Astrocyte of the spinal cord (primary cell): ENCODE results near the gene CHRNA4.

ENCODE experiments used
- DNase-seq: peaks from one replicate; pipeline ENCODE4 v3.0.0; 2011; ENCODE audit warnings: low read depth, low spot score
- H3K4me3 ChIP-seq: 2 replicates; pipeline ENCODE4 v1.5.1; 2011; ENCODE audit warnings: low read depth, mild to moderate bottlenecking, low read length, moderate library complexity
- in situ Hi-C: cut with HindIII; loops from 2 replicates; pipeline ENCODE4 v1.10.0; 2017; ENCODE audit warnings: low sequenced_read_pairs
- TF ChIP-seq, protein P1 (sequence below): IDR thresholded peaks from 2 replicates; pipeline ENCODE4 v1.5.1; 2012; ENCODE audit warnings: low read depth, mild to moderate bottlenecking, low read length, inconsistent platforms

CHRNA4 gene

GRCh38 chr20:63360850-63361518 lies at the start of gene CHRNA4:
CHRNA4 (minus strand) TSS chr20:63361349; CDS start chr20:63361165, 184 bp downstream.
- in situ Hi-C loops: no loop called here
- no peak for DNase-seq
- no peak within 1 kb of the TSS for H3K4me3 ChIP-seq

GRCh38 chr20:63409834-63410435 lies 48.8 kb upstream of the CHRNA4 start:
- H3K4me3 ChIP-seq: no peak overlapping the region
- TF ChIP-seq, protein P1, sequence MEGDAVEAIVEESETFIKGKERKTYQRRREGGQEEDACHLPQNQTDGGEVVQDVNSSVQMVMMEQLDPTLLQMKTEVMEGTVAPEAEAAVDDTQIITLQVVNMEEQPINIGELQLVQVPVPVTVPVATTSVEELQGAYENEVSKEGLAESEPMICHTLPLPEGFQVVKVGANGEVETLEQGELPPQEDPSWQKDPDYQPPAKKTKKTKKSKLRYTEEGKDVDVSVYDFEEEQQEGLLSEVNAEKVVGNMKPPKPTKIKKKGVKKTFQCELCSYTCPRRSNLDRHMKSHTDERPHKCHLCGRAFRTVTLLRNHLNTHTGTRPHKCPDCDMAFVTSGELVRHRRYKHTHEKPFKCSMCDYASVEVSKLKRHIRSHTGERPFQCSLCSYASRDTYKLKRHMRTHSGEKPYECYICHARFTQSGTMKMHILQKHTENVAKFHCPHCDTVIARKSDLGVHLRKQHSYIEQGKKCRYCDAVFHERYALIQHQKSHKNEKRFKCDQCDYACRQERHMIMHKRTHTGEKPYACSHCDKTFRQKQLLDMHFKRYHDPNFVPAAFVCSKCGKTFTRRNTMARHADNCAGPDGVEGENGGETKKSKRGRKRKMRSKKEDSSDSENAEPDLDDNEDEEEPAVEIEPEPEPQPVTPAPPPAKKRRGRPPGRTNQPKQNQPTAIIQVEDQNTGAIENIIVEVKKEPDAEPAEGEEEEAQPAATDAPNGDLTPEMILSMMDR: no peak
- no peak for DNase-seq
- in situ Hi-C loops: no loop called here

More at GRCh38 chr20:63360850-63361518, at the start of gene CHRNA4:
- TF ChIP-seq, protein P1: no peak

DNA sequence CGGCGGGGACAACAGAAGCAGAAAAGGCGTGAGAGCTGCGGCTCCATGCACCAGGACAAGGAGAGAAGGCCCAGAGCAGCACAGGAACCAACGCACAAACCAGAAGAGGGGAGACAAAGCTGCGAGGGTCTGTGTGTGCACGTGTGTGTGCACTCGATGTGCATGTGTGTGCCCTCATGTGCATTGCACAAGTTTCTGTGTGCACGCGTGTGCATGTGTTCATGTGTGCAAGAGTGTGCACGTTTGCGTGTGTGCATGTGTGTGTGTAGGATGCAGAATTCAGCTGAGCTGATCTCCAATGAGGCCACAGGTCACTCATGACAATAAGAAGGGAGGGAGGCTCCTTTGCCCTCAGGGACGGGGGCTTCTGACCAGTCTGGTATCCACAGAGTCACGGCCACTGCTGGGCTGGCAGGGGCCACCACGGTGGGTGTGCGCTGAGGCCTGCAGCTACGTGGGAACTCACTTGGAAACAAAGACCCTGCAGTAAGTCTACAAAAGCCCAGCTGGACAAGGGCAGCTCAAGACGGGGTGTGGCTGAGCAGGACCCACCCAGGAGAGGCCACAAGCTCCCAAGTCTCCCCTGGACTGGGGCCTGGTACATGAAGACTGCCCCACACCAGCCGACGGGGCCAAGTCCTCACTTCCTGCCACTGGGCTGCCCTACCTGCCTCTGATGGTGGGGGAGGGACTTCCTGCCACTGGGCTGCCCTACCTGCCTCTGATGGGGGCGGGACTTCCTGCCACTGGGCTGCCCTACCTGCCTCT lies 48.1 kb upstream of the CHRNA4 start:
- in situ Hi-C loops: no loop called here
- TF ChIP-seq, protein P1: no peak
- no peak overlapping the region for H3K4me3 ChIP-seq
- DNase-seq: no peak

DNA sequence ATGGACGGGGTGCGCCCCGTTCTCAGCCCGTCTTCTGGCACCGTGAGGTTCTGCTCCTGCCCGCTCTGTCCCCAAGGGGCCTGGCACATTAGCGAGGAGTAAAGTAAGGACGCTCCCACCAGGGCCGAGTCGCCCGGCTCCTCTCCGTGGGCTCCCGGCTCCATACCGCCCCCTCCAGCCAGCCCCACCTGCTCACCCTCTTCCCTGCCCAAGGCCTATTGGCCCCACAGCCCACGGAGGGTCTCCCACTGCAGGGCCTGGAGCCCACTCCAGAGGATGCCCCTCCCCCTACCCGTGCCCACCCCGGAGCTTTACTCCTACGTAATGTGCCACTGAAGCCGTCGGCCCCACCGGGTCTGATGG lies 47.5 kb upstream of the CHRNA4 start:
- in situ Hi-C loops: no loop called here
- DNase-seq: no peak
- no peak overlapping the region for H3K4me3 ChIP-seq
- TF ChIP-seq, protein P1: no peak

- no peak for DNase-seq
- H3K4me3 ChIP-seq: no peak overlapping the region
- TF ChIP-seq, protein P1: no peak
- in situ Hi-C loops: no loop called here
These were observed 47.0 kb upstream of the CHRNA4 start for GRCh38 chr20:63407928-63408683.

GRCh38 chr20:63406617-63407245 lies 45.6 kb upstream of the CHRNA4 start:
- in situ Hi-C loops: no loop called here
- TF ChIP-seq, protein P1: no peak

More at GRCh38 chr20:63406617-63407245, 45.6 kb upstream of the CHRNA4 start:
- no peak overlapping the region for H3K4me3 ChIP-seq
- no peak for DNase-seq
